DND-41 (cell line): ENCODE data around the gene TRIM39.

ENCODE experiments used
- ATAC-seq: fragments of 200-7000 bp; cut with Tn5 transposase; 3 replicates; pipeline ENCODE4 v1.9.1; 2021; ENCODE audit warnings: low read depth; ENCODE audit not compliant: insufficient read depth
- DNase-seq: peaks from one replicate; pipeline ENCODE4 v3.0.0-alpha.2; 2020
- H2AFZ ChIP-seq: 2 replicates; pipeline ENCODE4 v1.6.0; 2012; ENCODE audit warnings: low read depth, low read length
- H3K27ac ChIP-seq: 2 replicates; pipeline ENCODE4 v1.5.1; 2012; ENCODE audit warnings: low read length, inconsistent platforms
- H3K27me3 ChIP-seq: fragments of 200-600 bp; sonication (generic); 2 replicates; pipeline ENCODE4 v1.6.0; 2012; ENCODE audit warnings: low read length, mild to moderate bottlenecking, inconsistent platforms; ENCODE audit not compliant: insufficient read depth, poor library complexity
- H3K36me3 ChIP-seq: 2 replicates; pipeline ENCODE4 v1.5.1; 2012; ENCODE audit warnings: low read length, inconsistent platforms; ENCODE audit not compliant: insufficient read depth
- H3K4me1 ChIP-seq: 2 replicates; pipeline ENCODE4 v1.5.1; 2012; ENCODE audit warnings: mild to moderate bottlenecking, low read length; ENCODE audit not compliant: insufficient read depth
- H3K4me2 ChIP-seq: 2 replicates; pipeline ENCODE4 v1.6.0; 2012; ENCODE audit warnings: mild to moderate bottlenecking, moderate library complexity, low read length, inconsistent platforms; ENCODE audit not compliant: insufficient read depth
- H3K4me3 ChIP-seq, 2 experiments: fragments of 200-600 bp in 1 of 2; shearing (Covaris generic) in 1 of 2; 2 replicates each; pipeline ENCODE4 v1.5.1; 2012 to 2016; ENCODE audit warnings: inconsistent platforms in 2 of 2, low read length in 2 of 2, mild to moderate bottlenecking in 2 of 2, low read depth in 1 of 2, moderate library complexity in 1 of 2
- H3K79me2 ChIP-seq: 2 replicates; pipeline ENCODE4 v1.6.0; 2012; ENCODE audit warnings: low read length, inconsistent platforms; ENCODE audit not compliant: insufficient read depth
- H3K9ac ChIP-seq: 2 replicates; pipeline ENCODE4 v1.6.0; 2012; ENCODE audit warnings: low read depth, mild to moderate bottlenecking, inconsistent platforms, low read length, moderate library complexity
- H3K9me3 ChIP-seq: 2 replicates; pipeline ENCODE4 v1.5.1; 2012; ENCODE audit warnings: low read length, moderate library complexity, mild to moderate bottlenecking, inconsistent platforms; ENCODE audit not compliant: insufficient read depth, severe bottlenecking
- H4K20me1 ChIP-seq: 2 replicates; pipeline ENCODE4 v1.6.0; 2012; ENCODE audit warnings: low read length; ENCODE audit not compliant: insufficient read depth
- EZH2 ChIP-seq: IDR thresholded peaks from 3 replicates; pipeline ENCODE4 v1.6.1; 2012; ENCODE audit warnings: borderline replicate concordance, low read depth, mild to moderate bottlenecking, moderate library complexity, low read length, inconsistent platforms; ENCODE audit not compliant: severe bottlenecking
- TF ChIP-seq, protein P1 (sequence below): IDR thresholded peaks from 2 replicates; pipeline ENCODE4 v1.5.1; 2012; ENCODE audit warnings: borderline replicate concordance, low read length, moderate library complexity, mild to moderate bottlenecking; ENCODE audit not compliant: poor library complexity, severe bottlenecking; ENCODE audit errors: extremely low read depth

The TRIM39 gene

DNA sequence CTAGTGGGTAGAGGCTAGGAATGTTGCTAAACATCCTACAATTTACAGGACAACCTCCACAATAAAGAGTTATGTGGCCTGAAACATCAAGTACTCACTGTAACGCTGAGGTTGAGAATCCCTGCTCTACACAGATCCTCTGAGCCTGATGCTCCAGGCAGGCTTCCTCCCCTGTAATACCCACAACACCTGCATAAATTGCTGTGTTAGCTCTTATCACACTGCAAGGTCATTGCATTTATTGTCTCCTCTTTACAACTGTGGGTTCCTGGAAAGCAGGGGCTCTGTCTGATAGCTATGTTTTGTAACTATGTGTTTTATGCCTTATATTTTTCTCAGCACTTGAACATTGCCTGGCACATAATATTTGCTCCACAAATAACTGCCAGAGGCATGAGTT is 29.8 kb downstream of the TRIM39 start:
- ATAC-seq = no peak

DNA sequence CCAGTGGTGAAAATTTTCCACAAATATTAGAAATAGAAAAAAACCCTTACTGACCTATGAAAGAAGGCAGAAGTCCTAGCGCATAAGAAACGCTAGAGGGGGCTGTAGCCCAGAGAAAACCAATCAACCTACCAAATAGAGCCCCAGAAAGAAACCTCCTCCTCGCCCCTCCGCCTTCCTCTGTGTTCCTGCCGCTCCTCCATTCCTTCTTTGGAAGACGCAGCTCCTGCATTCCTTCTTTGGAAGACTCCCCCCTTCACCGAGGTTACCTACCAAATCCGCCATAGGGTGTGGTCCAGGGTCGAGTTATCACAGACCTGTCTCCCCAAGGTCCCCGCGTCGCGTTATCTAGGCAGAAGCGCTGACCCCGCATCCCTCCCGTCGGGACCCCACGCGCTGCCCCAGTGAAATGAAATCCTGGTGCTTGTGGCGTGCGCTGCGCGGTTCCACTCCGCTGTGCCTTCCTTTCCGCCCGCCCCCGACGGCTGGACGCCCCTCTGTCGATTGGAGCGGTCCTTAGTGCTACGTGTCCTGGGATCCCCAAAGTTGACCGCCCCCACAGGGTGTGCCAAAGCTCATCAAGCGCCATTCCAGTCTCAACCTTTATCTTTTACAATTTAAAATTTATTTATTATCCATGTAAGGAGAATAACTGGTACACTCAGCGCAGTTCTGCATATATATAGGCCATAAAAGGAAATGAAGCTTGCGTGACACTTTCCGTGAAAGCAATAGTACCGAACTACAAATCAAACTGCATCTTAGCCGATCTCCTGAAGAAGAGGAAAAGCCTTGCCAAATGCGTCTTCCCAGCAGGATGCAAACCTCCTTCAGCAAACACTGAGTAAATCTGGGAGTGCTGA is 31.2 kb downstream of the TRIM39 start:
- TF ChIP-seq, protein P1, sequence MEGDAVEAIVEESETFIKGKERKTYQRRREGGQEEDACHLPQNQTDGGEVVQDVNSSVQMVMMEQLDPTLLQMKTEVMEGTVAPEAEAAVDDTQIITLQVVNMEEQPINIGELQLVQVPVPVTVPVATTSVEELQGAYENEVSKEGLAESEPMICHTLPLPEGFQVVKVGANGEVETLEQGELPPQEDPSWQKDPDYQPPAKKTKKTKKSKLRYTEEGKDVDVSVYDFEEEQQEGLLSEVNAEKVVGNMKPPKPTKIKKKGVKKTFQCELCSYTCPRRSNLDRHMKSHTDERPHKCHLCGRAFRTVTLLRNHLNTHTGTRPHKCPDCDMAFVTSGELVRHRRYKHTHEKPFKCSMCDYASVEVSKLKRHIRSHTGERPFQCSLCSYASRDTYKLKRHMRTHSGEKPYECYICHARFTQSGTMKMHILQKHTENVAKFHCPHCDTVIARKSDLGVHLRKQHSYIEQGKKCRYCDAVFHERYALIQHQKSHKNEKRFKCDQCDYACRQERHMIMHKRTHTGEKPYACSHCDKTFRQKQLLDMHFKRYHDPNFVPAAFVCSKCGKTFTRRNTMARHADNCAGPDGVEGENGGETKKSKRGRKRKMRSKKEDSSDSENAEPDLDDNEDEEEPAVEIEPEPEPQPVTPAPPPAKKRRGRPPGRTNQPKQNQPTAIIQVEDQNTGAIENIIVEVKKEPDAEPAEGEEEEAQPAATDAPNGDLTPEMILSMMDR = peak; percentile 69
- TF ChIP-seq EZH2 = no peak
- Histone ChIP-seq H3K9ac (no peak overlapping the region), H4K20me1 (no peaks in the 10 kb centered on the region), H3K4me3 (no peak overlapping the region), H3K27ac (no peak overlapping the region), H3K79me2 (no peaks in the 10 kb centered on the region), H3K27me3 (peaks cover 38% of the 10 kb centered on the region), H3K9me3 (no peaks in the 10 kb centered on the region), H2AFZ (no peak overlapping the region), H3K36me3 (no peaks in the 10 kb centered on the region), H3K4me2 (no peak overlapping the region), H3K4me1 (no peaks in the 10 kb centered on the region)
- DNase-seq (peak; percentile 31), ATAC-seq (peak; percentile 62; the same call in 2 of the 3 replicates)

More for the DNA sequence above, 29.8 kb downstream of the TRIM39 start:
- H3K9ac ChIP-seq = no peak overlapping the region
- no peak for TF ChIP-seq EZH2
- TF ChIP-seq, protein P1 = no peak
- H3K4me1 ChIP-seq = no peaks in the 10 kb centered on the region
- no peaks in the 10 kb centered on the region for H3K79me2 ChIP-seq
- H3K27ac ChIP-seq = no peak overlapping the region
- DNase-seq = no peak
- H3K36me3 ChIP-seq = no peaks in the 10 kb centered on the region
- no peak overlapping the region for H2AFZ ChIP-seq
- peaks cover 26% of the 10 kb centered on the region for H3K27me3 ChIP-seq
- no peaks in the 10 kb centered on the region for H3K9me3 ChIP-seq
- H3K4me2 ChIP-seq = no peak overlapping the region
- no peaks in the 10 kb centered on the region for H4K20me1 ChIP-seq
- H3K4me3 ChIP-seq = no peak overlapping the region

DNA sequence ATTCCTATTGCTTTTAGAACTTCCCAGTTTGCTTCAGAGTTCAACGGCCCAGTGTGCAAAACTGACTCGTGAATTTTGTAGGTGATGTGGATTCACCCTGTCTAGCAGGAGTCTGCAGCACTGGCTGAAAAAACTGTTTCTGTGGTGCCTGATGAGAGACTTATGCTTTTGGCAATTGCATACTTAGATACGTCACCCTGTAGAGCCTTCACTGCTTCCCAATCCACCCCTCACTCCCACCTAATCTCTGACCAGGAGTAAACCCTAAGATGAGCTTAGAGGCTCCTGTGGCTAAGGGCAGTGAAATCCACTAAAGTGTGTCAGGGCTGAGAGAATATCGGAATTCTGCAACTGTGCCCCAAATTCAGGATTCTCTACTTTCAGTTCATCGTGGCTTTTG is 32.5 kb downstream of the TRIM39 start:
- TF ChIP-seq, protein P1 = no peak
- no peak for TF ChIP-seq EZH2
- Histone ChIP-seq H3K27me3 (peaks cover 50% of the 10 kb centered on the region), H3K4me2 (no peak overlapping the region), H2AFZ (no peak overlapping the region), H3K9ac (no peak overlapping the region), H4K20me1 (no peaks in the 10 kb centered on the region), H3K4me1 (no peaks in the 10 kb centered on the region), H3K9me3 (no peaks in the 10 kb centered on the region), H3K4me3 (no peak overlapping the region), H3K36me3 (no peaks in the 10 kb centered on the region), H3K79me2 (no peaks in the 10 kb centered on the region), H3K27ac (no peak overlapping the region)
- ATAC-seq (no peak), DNase-seq (no peak)
